Uterus (tissue), 4 donors: ENCODE data around the gene DPP10. TPM values are rescaled to one million over a fixed set of nuclear protein-coding genes. Genes with fewer than 3 reads are reported as not detected.

Experiments
- DNase-seq, 2 donors: peaks; one replicate each; pipeline ENCODE4 v3.0.0-alpha.2; 2019 to 2020
- H3K27ac ChIP-seq, 2 donors: fragments of 200-600 bp; sonication (generic); 1 replicate in 1 of 2; 2 replicates in 1 of 2; pipeline ENCODE4 v1.5.1; 2016 to 2018
- H3K27me3 ChIP-seq, 2 donors: fragments of 200-600 bp; sonication (generic); one replicate each; pipeline ENCODE4 v1.5.1; 2018 to 2019; ENCODE audit warnings: control low read depth in 1 of 2
- H3K36me3 ChIP-seq, 2 donors: fragments of 200-600 bp; sonication (generic); one replicate each; pipeline ENCODE4 v1.5.1; 2019; ENCODE audit warnings: control low read depth in 1 of 2
- H3K4me1 ChIP-seq, 2 donors: fragments of 200-600 bp; sonication (generic); one replicate each; pipeline ENCODE4 v1.5.1; 2018 to 2019; ENCODE audit warnings: control low read depth in 1 of 2
- H3K4me3 ChIP-seq, 2 donors: fragments of 200-600 bp; sonication (generic); 1 replicate in 1 of 2; 2 replicates in 1 of 2; pipeline ENCODE4 v1.5.1; 2018 to 2019; ENCODE audit warnings: mild to moderate bottlenecking in 1 of 2
- H3K9me3 ChIP-seq, 2 donors: fragments of 200-600 bp; sonication (generic); one replicate each; pipeline ENCODE4 v1.5.1; 2019; ENCODE audit warnings: control low read depth in 1 of 2
- POLR2A ChIP-seq, 2 donors: fragments of 450-650 bp; IDR thresholded peaks; one replicate each; pipeline ENCODE4 v1.6.1; 2016; ENCODE audit warnings: antibody characterized with exemption in 2 of 2, mild to moderate bottlenecking in 1 of 2, moderate library complexity in 1 of 2
- intact Hi-C: fragments of 100-400 bp; cut with DNase I; formaldehyde crosslinking; loops from one replicate; pipeline ENCODE4 v1.15.1; 2023; ENCODE audit warnings: low total_unique reads
- total RNA-seq, 4 donors: library from RNA; depleted of rRNA in 3 of 4; stranded (reverse); fragments of >200 nt in 3 of 4; gene quantifications; one replicate each; pipeline versions ENCODE4 v1.1.0 to v1.2.4, GENCODE V29; 2014 to 2023
- TF ChIP-seq, protein P1 (sequence below), 4 experiments: fragments of 200-600 bp in 2 of 4; fragments of 450-650 bp in 2 of 4; sonication (generic) in 2 of 4; IDR thresholded peaks; one replicate each; pipeline ENCODE4 v1.5.1; 2016 to 2019; ENCODE audit warnings: antibody characterized with exemption in 4 of 4, mild to moderate bottlenecking in 2 of 4, moderate library complexity in 1 of 4
- donor health status: DM: yes; HTN: yes; CAD: no.

Gene DPP10
- total RNA-seq, 4 donors from 2014 or later = 33.0 TPM; not detected in 3

DNA sequence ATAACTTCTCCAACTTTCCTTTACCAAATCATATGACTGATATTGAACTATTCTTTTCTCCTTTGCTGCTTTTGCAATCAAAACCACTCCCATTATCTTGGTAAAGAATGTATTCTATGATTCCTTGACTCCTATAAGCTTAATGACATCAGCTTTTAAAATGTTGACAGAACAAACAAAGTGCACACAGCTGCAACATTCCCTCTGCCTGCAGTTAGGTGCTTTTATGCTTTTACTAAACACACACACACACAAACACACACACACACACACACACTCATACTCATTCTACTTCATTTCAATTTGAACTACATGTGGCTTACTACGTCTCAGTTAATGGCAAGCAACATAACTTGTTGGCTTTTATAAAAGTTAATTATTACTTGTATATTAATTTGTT lies 946.6 kb downstream of the DPP10 start:
- TF ChIP-seq, protein P1, sequence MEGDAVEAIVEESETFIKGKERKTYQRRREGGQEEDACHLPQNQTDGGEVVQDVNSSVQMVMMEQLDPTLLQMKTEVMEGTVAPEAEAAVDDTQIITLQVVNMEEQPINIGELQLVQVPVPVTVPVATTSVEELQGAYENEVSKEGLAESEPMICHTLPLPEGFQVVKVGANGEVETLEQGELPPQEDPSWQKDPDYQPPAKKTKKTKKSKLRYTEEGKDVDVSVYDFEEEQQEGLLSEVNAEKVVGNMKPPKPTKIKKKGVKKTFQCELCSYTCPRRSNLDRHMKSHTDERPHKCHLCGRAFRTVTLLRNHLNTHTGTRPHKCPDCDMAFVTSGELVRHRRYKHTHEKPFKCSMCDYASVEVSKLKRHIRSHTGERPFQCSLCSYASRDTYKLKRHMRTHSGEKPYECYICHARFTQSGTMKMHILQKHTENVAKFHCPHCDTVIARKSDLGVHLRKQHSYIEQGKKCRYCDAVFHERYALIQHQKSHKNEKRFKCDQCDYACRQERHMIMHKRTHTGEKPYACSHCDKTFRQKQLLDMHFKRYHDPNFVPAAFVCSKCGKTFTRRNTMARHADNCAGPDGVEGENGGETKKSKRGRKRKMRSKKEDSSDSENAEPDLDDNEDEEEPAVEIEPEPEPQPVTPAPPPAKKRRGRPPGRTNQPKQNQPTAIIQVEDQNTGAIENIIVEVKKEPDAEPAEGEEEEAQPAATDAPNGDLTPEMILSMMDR (IDR thresholded peaks at IDR 0.05) = no peak
- TF ChIP-seq POLR2A (IDR thresholded peaks at IDR 0.05) = no peak
- Histone ChIP-seq H3K27ac (no peak overlapping the region), H3K9me3 (no peaks in the 10 kb centered on the region), H3K4me3 (no peak overlapping the region), H3K4me1 (no peaks in the 10 kb centered on the region), H3K36me3 (no peaks in the 10 kb centered on the region), H3K27me3 (no peaks in the 10 kb centered on the region)
- DNase-seq = no peak
- intact Hi-C loops = no loop called here

DNA sequence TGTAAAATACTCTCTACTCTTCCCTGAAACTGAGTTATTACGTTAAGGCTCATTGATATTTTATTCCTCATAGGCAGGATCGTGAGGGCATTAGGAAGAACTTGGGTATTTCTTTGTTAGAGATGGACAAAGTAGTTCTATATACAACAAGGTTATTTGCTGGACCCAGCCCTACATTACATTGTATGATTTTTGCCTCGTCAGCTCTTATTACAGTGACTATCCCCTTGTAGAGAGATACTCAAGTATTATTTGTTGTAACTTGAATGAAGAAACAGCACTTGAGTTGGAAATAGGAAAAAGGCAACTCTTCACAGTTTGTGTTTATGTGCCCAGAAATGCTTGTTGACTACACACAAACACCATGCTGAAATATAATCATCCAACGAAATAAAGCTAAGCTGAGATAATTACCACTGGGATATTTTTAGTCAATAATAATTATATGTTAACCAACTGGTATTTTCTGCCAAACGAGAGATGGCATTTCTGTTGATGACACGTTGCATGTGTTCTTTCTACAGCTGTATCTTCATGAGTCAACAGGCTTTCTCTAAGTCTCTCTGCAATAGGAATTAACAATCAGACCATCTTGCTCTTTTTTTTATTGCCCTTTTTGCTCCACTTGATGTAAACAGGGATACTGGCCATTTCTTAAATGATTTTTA lies 947.6 kb downstream of the DPP10 start:
- no peak overlapping the region for H3K27ac ChIP-seq
- TF ChIP-seq POLR2A (IDR thresholded peaks at IDR 0.05) = no peak
- TF ChIP-seq, protein P1 (IDR thresholded peaks at IDR 0.05) = no peak
- intact Hi-C loops = no loop called here
- H3K4me1 ChIP-seq = no peaks in the 10 kb centered on the region
- no peak overlapping the region for H3K4me3 ChIP-seq
- no peaks in the 10 kb centered on the region for H3K27me3 ChIP-seq
- H3K9me3 ChIP-seq = no peaks in the 10 kb centered on the region
- H3K36me3 ChIP-seq = no peaks in the 10 kb centered on the region
- DNase-seq = no peak

DNA sequence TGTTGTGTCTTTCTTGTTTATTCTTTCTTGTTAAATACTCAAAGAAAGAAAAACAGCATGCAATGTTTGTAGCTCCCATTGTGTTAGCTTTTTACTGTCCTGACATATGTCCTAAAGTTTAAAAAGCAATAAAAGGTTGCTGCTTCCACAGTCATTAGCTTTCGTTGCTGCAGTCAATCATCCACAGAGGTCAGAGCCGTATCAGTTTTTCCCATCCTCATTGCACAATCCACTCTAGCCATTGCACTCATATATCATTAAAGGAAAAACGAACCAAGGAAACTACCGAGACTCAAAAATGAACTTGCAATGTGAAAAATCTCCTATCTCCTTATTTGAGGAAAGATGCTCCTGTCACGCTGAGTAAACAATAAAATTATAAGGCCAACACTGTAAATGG lies 954.1 kb downstream of the DPP10 start:
- no peak for TF ChIP-seq POLR2A (IDR thresholded peaks at IDR 0.05)
- TF ChIP-seq, protein P1 (IDR thresholded peaks at IDR 0.05) = no peak
- no peaks in the 10 kb centered on the region for H3K4me1 ChIP-seq
- no peaks in the 10 kb centered on the region for H3K36me3 ChIP-seq
- H3K27me3 ChIP-seq = no peaks in the 10 kb centered on the region
- DNase-seq = no peak
- no peak overlapping the region for H3K27ac ChIP-seq
- no peak overlapping the region for H3K4me3 ChIP-seq
- H3K9me3 ChIP-seq = no peaks in the 10 kb centered on the region
- intact Hi-C loops = no loop called here

DNA sequence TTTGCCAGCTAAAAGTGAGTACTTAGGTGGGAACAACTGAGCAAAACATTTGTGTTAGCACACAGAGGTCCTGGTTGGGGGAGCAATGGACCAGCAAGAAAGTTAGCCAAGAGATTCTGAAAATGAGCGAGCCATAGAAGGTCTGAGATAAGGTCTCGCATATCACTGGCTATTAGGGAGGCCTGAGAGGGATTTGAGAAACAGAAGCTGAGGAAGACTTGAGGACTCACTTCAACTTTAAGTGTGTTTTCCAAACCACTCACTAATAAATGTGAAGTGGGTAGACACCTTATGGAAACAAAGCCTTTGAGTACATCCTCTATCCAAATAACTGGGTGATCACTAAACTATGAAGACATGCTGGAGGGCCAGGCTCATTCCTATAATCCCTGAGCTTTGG lies 958.5 kb downstream of the DPP10 start:
- Histone ChIP-seq H3K9me3 (no peaks in the 10 kb centered on the region), H3K27me3 (no peaks in the 10 kb centered on the region), H3K36me3 (no peaks in the 10 kb centered on the region), H3K27ac (no peak overlapping the region), H3K4me1 (no peaks in the 10 kb centered on the region), H3K4me3 (no peak overlapping the region)
- DNase-seq = no peak
- TF ChIP-seq, protein P1 (IDR thresholded peaks at IDR 0.05) = no peak
- no peak for TF ChIP-seq POLR2A (IDR thresholded peaks at IDR 0.05)
- intact Hi-C loops = no loop called here

DNA sequence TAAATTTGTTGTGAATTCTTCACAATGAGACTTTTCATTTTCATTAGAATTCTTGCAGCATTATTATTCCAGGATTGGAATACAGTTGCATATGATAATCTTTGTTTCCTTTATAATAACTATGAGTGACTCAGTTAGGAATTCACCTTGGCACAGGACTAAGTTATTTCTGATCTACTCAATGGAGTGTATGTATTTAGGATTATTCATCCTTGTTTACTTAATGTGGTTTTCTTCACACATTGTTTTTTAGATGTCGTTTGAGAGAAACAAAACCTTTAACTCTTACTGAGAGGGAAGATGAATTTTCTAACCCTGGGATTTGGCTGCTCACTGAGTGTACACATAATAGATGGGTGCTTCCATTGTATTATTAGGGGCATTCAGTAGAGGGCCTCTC lies 970.1 kb downstream of the DPP10 start:
- no peak for TF ChIP-seq POLR2A (IDR thresholded peaks at IDR 0.05)
- TF ChIP-seq, protein P1 (IDR thresholded peaks at IDR 0.05) = no peak
- Histone ChIP-seq H3K27me3 (no peaks in the 10 kb centered on the region), H3K4me3 (no peak overlapping the region), H3K27ac (no peak overlapping the region), H3K36me3 (no peaks in the 10 kb centered on the region), H3K4me1 (no peaks in the 10 kb centered on the region), H3K9me3 (no peaks in the 10 kb centered on the region)
- DNase-seq = no peak
- intact Hi-C loops = no loop called here
